ENCODE data around the gene CARS2. TPM values are rescaled to one million over a fixed set of nuclear protein-coding genes. Genes with fewer than 3 reads are reported as not detected.

Gene CARS2
- total and polyA plus RNA-seq, 2 experiments from 2014 or later, result 39.0 to 53.5 TPM

GRCh38 chr13:110643324-110643723, 62.6 kb downstream of the CARS2 start (continued):
- no peak for TF ChIP-seq ZNF462 (CRISPR knock-in tag; IDR thresholded peaks at IDR 0.05)
- TF ChIP-seq EZH2 (IDR thresholded peaks at IDR 0.05; ENCODE audit: low read depth, unreplicated experiment), result no peak
- no peak for TF ChIP-seq ZNF331 (CRISPR knock-in tag; IDR thresholded peaks at IDR 0.05; ENCODE audit: low read depth)
- TF ChIP-seq NANOG (IDR thresholded peaks at IDR 0.05; ENCODE audit: borderline replicate concordance), result no peak
- TF ChIP-seq POLR2AphosphoS5 (IDR thresholded peaks at IDR 0.05; ENCODE audit: low read depth), result no peak
- no peak for TF ChIP-seq ZNF114 (CRISPR knock-in tag; IDR thresholded peaks at IDR 0.05)

GRCh38 chr13:110642291-110642981, 63.5 kb downstream of the CARS2 start:
- Histone ChIP-seq H3F3A (replicated peaks; ENCODE audit: low read depth) (peaks cover 10% of the 10 kb centered on the region), H3K79me2 (replicated peaks; ENCODE audit: insufficient read depth) (no peaks in the 10 kb centered on the region), H4K20me1 (replicated peaks; ENCODE audit: insufficient read depth) (peaks cover 13% of the 10 kb centered on the region), H3K27me3 (ENCODE audit: insufficient read depth) (no peaks in the 10 kb centered on the region), H3K27ac (ENCODE audit: low read depth) (no peak overlapping the region), H3K9me2 (ENCODE audit: insufficient read depth) (no peaks in the 10 kb centered on the region), H3K4me1 (ENCODE audit: insufficient read depth) (peaks cover 6% of the 10 kb centered on the region), H3K4me2 (no peak overlapping the region), H3K4me3 (no peak overlapping the region), H3K36me3 (ENCODE audit: insufficient read depth) (peaks cover 6% of the 10 kb centered on the region; the same call in 1 of the 2 replicates), H2AFZ (no peak overlapping the region)
- DNase-seq (ENCODE audit: low spot score), result no peak
- H3K36me3 Mint-ChIP-seq (ENCODE audit: low read depth), result peaks cover 49% of the 10 kb centered on the region
- no peaks in the 10 kb centered on the region; the same call in 2 of the 3 replicates for H3K9me3 Mint-ChIP-seq
- no peak overlapping the region for H3K4me3 Mint-ChIP-seq
- H3K27ac Mint-ChIP-seq, result no peak overlapping the region; the same call in 1 of the 2 replicates
- ATAC-seq, result no peak
- peaks cover 5% of the 10 kb centered on the region for H3K4me1 Mint-ChIP-seq
- TF ChIP-seq EZH2phosphoT487 (IDR thresholded peaks at IDR 0.05; ENCODE audit: unreplicated experiment), result no peak
- H3K27me3 Mint-ChIP-seq (ENCODE audit: insufficient read depth, low read depth, poor library complexity), result peaks cover 5% of the 10 kb centered on the region

Measured in GM23338 (cell line).